ENCODE data around the gene ATP8B4. TPM values are rescaled to one million over a fixed set of nuclear protein-coding genes. Genes with fewer than 3 reads are reported as not detected.

Gene ATP8B4
- total and polyA plus RNA-seq, 10 donors, result 1.7 to 42.8 (median 27.7) TPM

DNA sequence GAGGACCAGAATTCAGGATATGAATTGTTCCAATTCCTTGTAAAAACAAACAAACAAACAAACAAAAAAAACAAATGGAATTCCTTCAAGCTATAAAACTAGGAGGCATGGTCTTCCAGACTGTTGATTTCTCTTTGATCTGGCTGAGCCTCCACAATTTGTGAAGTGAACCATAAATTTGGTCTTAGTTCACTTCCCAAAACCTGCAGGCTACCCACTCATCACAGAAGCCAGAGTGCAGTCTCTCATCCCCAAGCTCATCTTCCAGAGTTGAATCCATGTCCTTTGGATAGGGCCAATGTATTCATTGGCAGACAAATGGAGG, 294.3 kb downstream of the ATP8B4 start:
- Histone ChIP-seq H3K27ac (no peak overlapping the region), H3K4me1 (no peaks in the 10 kb centered on the region), H3K27me3 (replicated peaks in 1 of 7) (no peaks in the 10 kb centered on the region), H3K36me3 (peaks cover 0 to 6% (median 0%) of the 10 kb centered on the region in 6 donors), H3K4me3 (no peak overlapping the region), H3K9me3 (no peaks in the 10 kb centered on the region)
- no peak for TF ChIP-seq POLR2AphosphoS5 (IDR thresholded peaks at IDR 0.05)
- TF ChIP-seq POLR2A (IDR thresholded peaks at IDR 0.05), result no peak
- no peak for TF ChIP-seq CTCF (IDR thresholded peaks at IDR 0.05 in 8 of 11, conservative IDR thresholded peaks at IDR 0.05 in 3 of 11)
- no peak for DNase-seq
- intact Hi-C loops (cut with DNase I; ENCODE audit: low total_unique reads), result no loop called here

DNA sequence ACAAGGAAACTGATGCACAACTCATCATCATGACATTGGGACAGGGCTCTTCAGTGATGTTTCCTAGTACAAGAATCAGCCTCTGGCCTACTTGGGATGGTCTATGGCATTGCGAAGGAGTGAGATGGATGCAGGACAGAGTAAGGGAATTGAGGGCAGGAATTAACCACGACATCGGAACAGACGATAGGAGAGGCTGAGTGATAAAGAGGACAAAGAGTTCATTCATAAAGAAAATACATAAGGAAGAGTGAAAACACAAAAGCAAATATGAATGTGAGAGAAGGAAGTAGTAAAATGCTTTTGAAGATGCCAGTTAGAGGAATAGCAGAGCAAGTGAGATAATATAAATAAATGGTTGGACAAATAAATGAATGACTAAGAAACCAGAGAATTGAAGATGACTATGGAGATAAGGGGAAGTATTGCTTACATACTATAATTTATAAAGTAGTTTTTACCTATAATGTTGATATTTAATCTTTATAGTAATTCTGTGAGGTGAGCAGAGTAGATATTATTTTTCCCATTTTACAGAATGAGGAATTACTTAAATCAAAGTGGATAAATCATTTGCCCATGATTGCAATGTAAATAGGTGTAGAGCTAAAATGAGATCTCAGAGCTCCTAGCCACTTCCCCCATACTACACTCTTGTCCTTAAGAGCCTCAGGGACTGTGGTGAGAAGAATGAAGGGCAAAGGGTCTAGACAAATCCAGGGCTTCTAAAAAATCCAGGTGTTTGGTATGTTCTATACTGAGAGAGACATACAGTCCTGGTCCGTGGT, 294.9 kb downstream of the ATP8B4 start:
- WGBS, 5 donors, result 80 to 92% (median 87%) methylated on average over 5 of the region's 5 CpGs
- Histone ChIP-seq H3K36me3 (peaks cover 0 to 6% (median 0%) of the 10 kb centered on the region in 6 donors), H3K9me3 (no peaks in the 10 kb centered on the region), H3K27me3 (replicated peaks in 1 of 7) (no peaks in the 10 kb centered on the region), H3K4me1 (no peaks in the 10 kb centered on the region), H3K27ac (no peak overlapping the region), H3K4me3 (no peak overlapping the region)
- TF ChIP-seq POLR2AphosphoS5 (IDR thresholded peaks at IDR 0.05) (no peak), POLR2A (IDR thresholded peaks at IDR 0.05) (no peak), CTCF (IDR thresholded peaks at IDR 0.05 in 8 of 11, conservative IDR thresholded peaks at IDR 0.05 in 3 of 11) (no peak)
- DNase-seq, result no peak
- intact Hi-C loops (cut with DNase I; ENCODE audit: low total_unique reads), result no loop called here

DNA sequence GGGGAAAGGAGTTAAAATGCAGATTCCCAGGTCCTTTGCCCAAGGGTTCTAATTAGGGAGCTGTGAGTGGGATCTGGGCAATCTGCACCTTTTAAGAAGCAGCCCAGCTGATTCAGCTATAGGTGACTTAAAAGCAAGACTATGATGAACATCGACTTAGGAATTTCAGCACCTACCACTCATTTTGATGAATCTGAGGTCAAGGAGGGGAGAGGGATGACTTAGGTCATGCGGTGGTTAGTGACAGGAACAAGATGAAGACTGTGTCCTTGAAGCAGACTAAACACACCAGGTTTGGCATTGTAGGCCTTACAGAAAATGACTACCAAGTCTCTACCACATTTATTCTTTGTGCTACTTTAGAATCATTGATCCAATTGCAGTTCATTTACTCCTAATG, 301.9 kb downstream of the ATP8B4 start:
- intact Hi-C loops (cut with DNase I; ENCODE audit: low total_unique reads), result no loop called here
- no peak for TF ChIP-seq CTCF (IDR thresholded peaks at IDR 0.05 in 8 of 11, conservative IDR thresholded peaks at IDR 0.05 in 3 of 11)
- no peak for TF ChIP-seq POLR2A (IDR thresholded peaks at IDR 0.05)
- no peak for TF ChIP-seq POLR2AphosphoS5 (IDR thresholded peaks at IDR 0.05)
- H3K36me3 ChIP-seq, result no peaks in the 10 kb centered on the region
- H3K4me1 ChIP-seq, result no peaks in the 10 kb centered on the region
- DNase-seq, result no peak
- WGBS, 5 donors, result 71 to 93% (median 78%) methylated on average over 2 of the region's 2 CpGs
- H3K27ac ChIP-seq, result no peak overlapping the region
- no peaks in the 10 kb centered on the region for H3K9me3 ChIP-seq
- no peaks in the 10 kb centered on the region for H3K27me3 ChIP-seq (replicated peaks in 1 of 7)
- H3K4me3 ChIP-seq, result no peak overlapping the region

DNA sequence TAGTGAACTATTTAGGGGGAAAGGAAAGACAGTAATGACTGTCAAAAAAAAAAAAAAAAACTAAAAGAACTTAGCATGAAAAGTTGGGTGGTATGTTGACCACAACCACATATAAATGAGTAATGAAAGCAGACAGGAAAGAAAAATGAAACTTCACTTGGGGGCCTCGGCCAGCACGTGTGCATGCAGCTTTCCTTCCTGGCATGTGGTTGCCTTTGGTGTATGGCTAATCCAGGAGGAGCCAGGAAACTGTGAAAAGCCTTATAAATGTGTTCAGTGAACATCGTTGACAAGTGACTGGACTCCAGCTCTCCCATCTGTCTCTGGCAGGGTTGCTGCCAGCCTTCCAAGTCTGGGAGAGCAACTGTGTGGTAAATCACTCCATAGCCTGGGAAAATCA, 303.1 kb downstream of the ATP8B4 start:
- intact Hi-C loops (cut with DNase I; ENCODE audit: low total_unique reads), result no loop called here
- H3K27ac ChIP-seq, result no peak overlapping the region
- WGBS, 5 donors, result 3 to 8% (median 6%) methylated on average over 3 of the region's 3 CpGs
- no peaks in the 10 kb centered on the region for H3K4me1 ChIP-seq
- TF ChIP-seq CTCF (IDR thresholded peaks at IDR 0.05 in 8 of 11, conservative IDR thresholded peaks at IDR 0.05 in 3 of 11) (no peak), POLR2A (IDR thresholded peaks at IDR 0.05) (no peak), POLR2AphosphoS5 (IDR thresholded peaks at IDR 0.05) (no peak)
- H3K27me3 ChIP-seq (replicated peaks in 1 of 7), result no peaks in the 10 kb centered on the region
- no peak for DNase-seq
- H3K36me3 ChIP-seq, result no peaks in the 10 kb centered on the region
- no peak overlapping the region for H3K4me3 ChIP-seq
- H3K9me3 ChIP-seq, result no peaks in the 10 kb centered on the region

All from spleen (tissue), 11 donors.